Keratinocyte (primary cell): ENCODE results near the gene MAGEA9.

Experiments used
- CTCF ChIP-seq, 3 experiments: IDR thresholded peaks in 1 of 3; conservative IDR thresholded peaks in 1 of 3; optimal IDR thresholded peaks in 1 of 3; 2 replicates in 2 of 3; 3 replicates in 1 of 3; pipeline versions ENCODE3 to v1.5.1; 2011; ENCODE audit warnings: low read length in 3 of 3, mild to moderate bottlenecking in 3 of 3, moderate library complexity in 2 of 3, control low read depth in 1 of 3, inconsistent platforms in 1 of 3; ENCODE audit not compliant: insufficient read depth in 2 of 3; ENCODE audit errors: extremely low read depth in 1 of 3
- EZH2 ChIP-seq: IDR thresholded peaks from one replicate; pipeline ENCODE4 v1.6.1; 2012; ENCODE audit warnings: inconsistent platforms, mild to moderate bottlenecking, low read length, moderate library complexity

GRCh38 chrX:149819371-149819770 is 37.6 kb downstream of the MAGEA9 start:
- no peak for TF ChIP-seq CTCF (optimal IDR thresholded peaks at IDR 0.05 in 1 of 3, IDR thresholded peaks at IDR 0.05 in 1 of 3, conservative IDR thresholded peaks at IDR 0.05 in 1 of 3; ENCODE audit: extremely low read depth in 1 of 3, insufficient read depth in 2 of 3, low read length in 3 of 3)
- no peak for TF ChIP-seq EZH2
